Karpas-422 (cell line): ENCODE measurements around the gene GKN2. TPM values are rescaled to one million over a fixed set of nuclear protein-coding genes. Genes with fewer than 3 reads are reported as not detected.

Experiments used
- DNase-seq: peaks from one replicate; pipeline ENCODE4 v3.0.0-alpha.2; 2015
- H2AFZ ChIP-seq: fragments of 200-600 bp; sonication (generic); 2 replicates; pipeline ENCODE4 v1.6.1; 2014; ENCODE audit warnings: antibody characterized with exemption, low read length, mixed read lengths
- H3K27ac ChIP-seq: fragments of 200-600 bp; sonication (generic); 2 replicates; pipeline ENCODE4 v1.5.1; 2014; ENCODE audit warnings: mild to moderate bottlenecking, low read length, moderate library complexity
- H3K27me3 ChIP-seq: fragments of 200-600 bp; sonication (generic); 2 replicates; pipeline ENCODE4 v1.6.1; 2014; ENCODE audit warnings: low read length, mixed read lengths
- H3K36me3 ChIP-seq: fragments of 200-600 bp; sonication (generic); 2 replicates; pipeline ENCODE4 v1.6.1; 2014; ENCODE audit warnings: low read length, mixed read lengths; ENCODE audit not compliant: insufficient read depth
- H3K4me1 ChIP-seq: fragments of 200-600 bp; sonication (generic); 2 replicates; pipeline ENCODE4 v1.6.1; 2014; ENCODE audit warnings: mild to moderate bottlenecking, low read length, mixed read lengths
- H3K4me2 ChIP-seq: fragments of 200-600 bp; sonication (generic); 2 replicates; pipeline ENCODE4 v1.6.1; 2014; ENCODE audit warnings: low read length, low read depth, mild to moderate bottlenecking; ENCODE audit not compliant: poor library complexity, severe bottlenecking
- H3K4me3 ChIP-seq: fragments of 200-600 bp; sonication (generic); 2 replicates; pipeline ENCODE4 v1.5.1; 2014; ENCODE audit warnings: mild to moderate bottlenecking, antibody characterized with exemption, low read length, mixed read lengths
- H3K79me2 ChIP-seq: fragments of 200-600 bp; sonication (generic); 2 replicates; pipeline ENCODE4 v1.6.1; 2014; ENCODE audit warnings: mild to moderate bottlenecking, low read length, mixed read lengths
- H3K9ac ChIP-seq: fragments of 200-600 bp; sonication (generic); 2 replicates; pipeline ENCODE4 v1.6.0; 2014; ENCODE audit warnings: low read length
- H3K9me2 ChIP-seq: fragments of 200-600 bp; sonication (generic), shearing (Covaris generic); replicated peaks from 2 replicates; pipeline ENCODE4 v1.6.0; 2014; ENCODE audit warnings: mild to moderate bottlenecking, low read length, moderate library complexity; ENCODE audit not compliant: insufficient read depth
- H3K9me3 ChIP-seq: fragments of 300-700, 200-600 bp; sonication (generic); 2 replicates; pipeline ENCODE4 v1.6.1; 2014; ENCODE audit warnings: low read length, mixed read lengths
- H4K20me1 ChIP-seq: fragments of 200-600 bp; sonication (generic); 2 replicates; pipeline ENCODE4 v1.6.1; 2014; ENCODE audit warnings: mild to moderate bottlenecking, antibody characterized with exemption, low read length, low read depth; ENCODE audit not compliant: insufficient read depth
- total RNA-seq: library from RNA; depleted of rRNA; stranded (reverse); fragments of >200 nt; shearing (Covaris generic); gene quantifications from 2 replicates; pipeline ENCODE4 v1.2.3, GENCODE V29; 2014; ENCODE audit warnings: low replicate concordance

The GKN2 gene
- total RNA-seq, 1 experiment from 2014 or later: not detected

GRCh38 chr2:68913359-68913758 is 39.3 kb downstream of the GKN2 start:
- Histone ChIP-seq H4K20me1 (no peaks in the 10 kb centered on the region), H3K79me2 (no peaks in the 10 kb centered on the region), H3K4me1 (peaks cover 18% of the 10 kb centered on the region), H2AFZ (no peak overlapping the region), H3K27me3 (no peaks in the 10 kb centered on the region), H3K9me2 (no peaks in the 10 kb centered on the region), H3K9ac (no peak overlapping the region), H3K36me3 (no peaks in the 10 kb centered on the region), H3K9me3 (no peaks in the 10 kb centered on the region), H3K4me3 (no peak overlapping the region), H3K4me2 (no peak overlapping the region), H3K27ac (no peak overlapping the region)
- no peak for DNase-seq

GRCh38 chr2:68912732-68913131 is 40.0 kb downstream of the GKN2 start:
- H4K20me1 ChIP-seq: no peaks in the 10 kb centered on the region
- no peak for DNase-seq
- H3K79me2 ChIP-seq: no peaks in the 10 kb centered on the region
- no peaks in the 10 kb centered on the region for H3K27me3 ChIP-seq
- peak overlapping the region; percentile 8; the same call in 1 of the 2 replicates for H2AFZ ChIP-seq
- H3K9me2 ChIP-seq: no peaks in the 10 kb centered on the region
- H3K4me1 ChIP-seq: peaks cover 24% of the 10 kb centered on the region
- no peak overlapping the region for H3K9ac ChIP-seq
- H3K9me3 ChIP-seq: no peaks in the 10 kb centered on the region
- H3K4me3 ChIP-seq: no peak overlapping the region
- H3K36me3 ChIP-seq: no peaks in the 10 kb centered on the region
- no peak overlapping the region for H3K4me2 ChIP-seq
- no peak overlapping the region for H3K27ac ChIP-seq

- Histone ChIP-seq H3K9ac (no peak overlapping the region), H4K20me1 (no peaks in the 10 kb centered on the region), H3K27ac (no peak overlapping the region), H3K4me2 (no peak overlapping the region), H3K4me1 (peaks cover 30% of the 10 kb centered on the region), H3K79me2 (no peaks in the 10 kb centered on the region), H2AFZ (no peak overlapping the region), H3K4me3 (no peak overlapping the region), H3K36me3 (no peaks in the 10 kb centered on the region), H3K27me3 (no peaks in the 10 kb centered on the region), H3K9me2 (no peaks in the 10 kb centered on the region), H3K9me3 (no peaks in the 10 kb centered on the region)
- no peak for DNase-seq
Measured at GRCh38 chr2:68912111-68912510, 40.6 kb downstream of the GKN2 start.

- Histone ChIP-seq H3K27ac (no peak overlapping the region), H3K4me3 (no peak overlapping the region), H3K36me3 (no peaks in the 10 kb centered on the region), H3K27me3 (no peaks in the 10 kb centered on the region), H3K4me2 (no peak overlapping the region), H3K9me2 (no peaks in the 10 kb centered on the region), H3K9ac (no peak overlapping the region), H2AFZ (no peak overlapping the region), H3K9me3 (no peaks in the 10 kb centered on the region), H3K4me1 (peaks cover 33% of the 10 kb centered on the region), H3K79me2 (no peaks in the 10 kb centered on the region), H4K20me1 (no peaks in the 10 kb centered on the region)
- no peak for DNase-seq
Measured at GRCh38 chr2:68911709-68912108, 41.0 kb downstream of the GKN2 start.

GRCh38 chr2:68911246-68911645 is 41.4 kb downstream of the GKN2 start:
- Histone ChIP-seq H3K4me2 (no peak overlapping the region), H3K9me3 (no peaks in the 10 kb centered on the region), H3K4me3 (no peak overlapping the region), H3K4me1 (peaks cover 38% of the 10 kb centered on the region), H2AFZ (no peak overlapping the region), H3K27ac (no peak overlapping the region), H4K20me1 (no peaks in the 10 kb centered on the region), H3K36me3 (no peaks in the 10 kb centered on the region), H3K9ac (no peak overlapping the region), H3K9me2 (no peaks in the 10 kb centered on the region), H3K27me3 (no peaks in the 10 kb centered on the region), H3K79me2 (no peaks in the 10 kb centered on the region)
- no peak for DNase-seq

GRCh38 chr2:68909793-68910674 is 42.7 kb downstream of the GKN2 start:
- Histone ChIP-seq H3K4me1 (peaks cover 39% of the 10 kb centered on the region), H3K9me3 (peaks cover 4% of the 10 kb centered on the region; the same call in 1 of the 2 replicates), H3K36me3 (no peaks in the 10 kb centered on the region), H3K27ac (peak overlapping the region; percentile 96), H2AFZ (peak overlapping the region; percentile 18), H3K4me2 (no peak overlapping the region), H3K27me3 (no peaks in the 10 kb centered on the region), H3K4me3 (no peak overlapping the region), H4K20me1 (no peaks in the 10 kb centered on the region), H3K79me2 (no peaks in the 10 kb centered on the region), H3K9me2 (no peaks in the 10 kb centered on the region), H3K9ac (no peak overlapping the region)
- peak; percentile 97 for DNase-seq

DNA sequence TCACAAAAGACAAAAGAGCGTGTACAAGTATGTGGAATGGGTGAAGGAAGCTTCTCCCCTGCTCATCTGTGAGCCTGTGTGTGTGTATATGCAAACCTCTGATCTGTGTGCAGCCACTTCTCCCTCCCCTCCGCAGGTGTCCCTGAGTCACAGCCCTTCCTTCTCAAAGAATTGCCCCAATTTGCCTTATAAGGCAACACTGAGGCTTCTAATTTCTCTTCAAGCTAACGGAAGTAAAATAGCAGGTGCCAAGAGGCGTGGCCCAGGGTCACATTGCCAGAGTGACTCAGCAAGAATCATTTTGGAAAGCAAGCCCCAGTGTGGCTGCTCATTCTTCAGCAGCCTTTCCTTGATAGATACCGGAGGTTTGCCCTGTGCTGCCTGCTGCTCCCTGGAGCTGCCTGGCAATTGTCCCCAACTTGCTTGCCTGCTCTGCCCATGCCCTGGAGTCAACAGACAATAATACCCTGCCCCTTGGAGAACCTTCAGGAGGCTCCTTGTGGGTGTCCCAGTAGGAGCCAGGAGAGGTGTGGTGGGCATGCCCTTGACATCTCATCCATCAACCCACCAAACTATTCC is 44.2 kb downstream of the GKN2 start:
- Histone ChIP-seq H3K4me1 (peaks cover 39% of the 10 kb centered on the region), H3K79me2 (no peaks in the 10 kb centered on the region), H4K20me1 (no peaks in the 10 kb centered on the region), H3K4me2 (peak overlapping the region; percentile 72), H3K4me3 (peak overlapping the region; percentile 52), H3K36me3 (no peaks in the 10 kb centered on the region), H3K9me2 (no peaks in the 10 kb centered on the region), H3K9ac (peak overlapping the region; percentile 78), H2AFZ (no peak overlapping the region), H3K9me3 (peaks cover 7% of the 10 kb centered on the region), H3K27ac (peak overlapping the region; percentile 96), H3K27me3 (no peaks in the 10 kb centered on the region)
- DNase-seq: peak; percentile 100

GRCh38 chr2:68907920-68908253 is 44.8 kb downstream of the GKN2 start:
- H3K9me3 ChIP-seq: peaks cover 11% of the 10 kb centered on the region
- peaks cover 39% of the 10 kb centered on the region for H3K4me1 ChIP-seq
- no peaks in the 10 kb centered on the region for H3K9me2 ChIP-seq
- H4K20me1 ChIP-seq: no peaks in the 10 kb centered on the region
- no peak overlapping the region for H2AFZ ChIP-seq
- H3K9ac ChIP-seq: peak overlapping the region; percentile 77
- peak; percentile 84 for DNase-seq
- H3K36me3 ChIP-seq: no peaks in the 10 kb centered on the region
- H3K79me2 ChIP-seq: no peaks in the 10 kb centered on the region
- H3K27ac ChIP-seq: peak overlapping the region; percentile 96
- peak overlapping the region; percentile 52 for H3K4me3 ChIP-seq
- H3K27me3 ChIP-seq: no peaks in the 10 kb centered on the region
- H3K4me2 ChIP-seq: peak overlapping the region; percentile 72
